ENCODE measurements around the gene PMS1. TPM values are rescaled to one million over a fixed set of nuclear protein-coding genes. Genes with fewer than 3 reads are reported as not detected.
"Not testable (repeated sequence)": the region's sequence is repeated elsewhere in the genome, so short reads cannot be mapped to it uniquely, and the experiment has no call there.

Gene PMS1
- total RNA-seq, 1 experiment from 2014 or later = 28.0 TPM

- Histone ChIP-seq H3K27me3 (ENCODE audit: control insufficient read depth, insufficient read depth, low read length) (no peaks in the 10 kb centered on the region), H3K4me3 (ENCODE audit: insufficient read depth, low read depth, low read length) (no peak overlapping the region)
- no peak for DNase-seq
Measured at GRCh38 chr2:189866296-189866695, 82.0 kb downstream of the PMS1 start.

GRCh38 chr2:189868896-189869295 lies 84.6 kb downstream of the PMS1 start:
- no peak for DNase-seq
- H3K4me3 ChIP-seq (ENCODE audit: insufficient read depth, low read depth, low read length) = no peak overlapping the region
- peaks cover 2% of the 10 kb centered on the region; the same call in 1 of the 2 replicates for H3K36me3 ChIP-seq (replicated peaks; ENCODE audit: control insufficient read depth, insufficient read depth, low read length)
- no peaks in the 10 kb centered on the region for H3K27me3 ChIP-seq (ENCODE audit: control insufficient read depth, insufficient read depth, low read length)

More at GRCh38 chr2:189866296-189866695, 82.0 kb downstream of the PMS1 start:
- no peaks in the 10 kb centered on the region; the same call in none of the 2 replicates for H3K36me3 ChIP-seq (replicated peaks; ENCODE audit: control insufficient read depth, insufficient read depth, low read length)

- H3K36me3 ChIP-seq (replicated peaks; ENCODE audit: control insufficient read depth, insufficient read depth, low read length) = peaks cover 2% of the 10 kb centered on the region; the same call in 1 of the 2 replicates
- no peak overlapping the region for H3K4me3 ChIP-seq (ENCODE audit: insufficient read depth, low read depth, low read length)
- DNase-seq = no peak
- no peaks in the 10 kb centered on the region for H3K27me3 ChIP-seq (ENCODE audit: control insufficient read depth, insufficient read depth, low read length)
Measured at GRCh38 chr2:189870381-189871085, 86.3 kb downstream of the PMS1 start.

- Histone ChIP-seq H3K36me3 (replicated peaks; ENCODE audit: control insufficient read depth, insufficient read depth, low read length) (peaks cover 2% of the 10 kb centered on the region; the same call in 1 of the 2 replicates), H3K27me3 (ENCODE audit: control insufficient read depth, insufficient read depth, low read length) (no peaks in the 10 kb centered on the region), H3K4me3 (ENCODE audit: insufficient read depth, low read depth, low read length) (no peak overlapping the region)
- no peak for DNase-seq
Measured at GRCh38 chr2:189873696-189874095, 89.4 kb downstream of the PMS1 start.

GRCh38 chr2:189874586-189875320 lies 90.5 kb downstream of the PMS1 start:
- DNase-seq = no peak
- peaks cover 2% of the 10 kb centered on the region; the same call in 1 of the 2 replicates for H3K36me3 ChIP-seq (replicated peaks; ENCODE audit: control insufficient read depth, insufficient read depth, low read length)
- H3K4me3 ChIP-seq (ENCODE audit: insufficient read depth, low read depth, low read length) = no peak overlapping the region
- H3K27me3 ChIP-seq (ENCODE audit: control insufficient read depth, insufficient read depth, low read length) = no peaks in the 10 kb centered on the region

GRCh38 chr2:189876271-189876670 lies 92.0 kb downstream of the PMS1 start:
- no peak overlapping the region for H3K4me3 ChIP-seq (ENCODE audit: insufficient read depth, low read depth, low read length)
- H3K36me3 ChIP-seq (replicated peaks; ENCODE audit: control insufficient read depth, insufficient read depth, low read length) = peaks cover 2% of the 10 kb centered on the region; the same call in 1 of the 2 replicates
- DNase-seq = no peak
- no peaks in the 10 kb centered on the region for H3K27me3 ChIP-seq (ENCODE audit: control insufficient read depth, insufficient read depth, low read length)

GRCh38 chr2:189879716-189880081 lies 95.4 kb downstream of the PMS1 start:
- no peak for DNase-seq
- H3K36me3 ChIP-seq (replicated peaks; ENCODE audit: control insufficient read depth, insufficient read depth, low read length) = no peaks in the 10 kb centered on the region
- no peaks in the 10 kb centered on the region for H3K27me3 ChIP-seq (ENCODE audit: control insufficient read depth, insufficient read depth, low read length)
- H3K4me3 ChIP-seq (ENCODE audit: insufficient read depth, low read depth, low read length) = peak overlapping the region; percentile 8; the same call in 1 of the 2 replicates

GRCh38 chr2:189880429-189880828 lies 96.2 kb downstream of the PMS1 start:
- no peaks in the 10 kb centered on the region for H3K27me3 ChIP-seq (ENCODE audit: control insufficient read depth, insufficient read depth, low read length)
- no peak overlapping the region for H3K4me3 ChIP-seq (ENCODE audit: insufficient read depth, low read depth, low read length)
- DNase-seq = no peak
- no peaks in the 10 kb centered on the region for H3K36me3 ChIP-seq (replicated peaks; ENCODE audit: control insufficient read depth, insufficient read depth, low read length)

GRCh38 chr2:189880832-189881492 lies 96.7 kb downstream of the PMS1 start:
- Histone ChIP-seq H3K36me3 (replicated peaks; ENCODE audit: control insufficient read depth, insufficient read depth, low read length) (no peaks in the 10 kb centered on the region), H3K27me3 (ENCODE audit: control insufficient read depth, insufficient read depth, low read length) (no peaks in the 10 kb centered on the region), H3K4me3 (ENCODE audit: insufficient read depth, low read depth, low read length) (no peak overlapping the region)
- no peak for DNase-seq

GRCh38 chr2:189885368-189885767 lies 101.1 kb downstream of the PMS1 start:
- Histone ChIP-seq H3K27me3 (ENCODE audit: control insufficient read depth, insufficient read depth, low read length) (no peaks in the 10 kb centered on the region), H3K4me3 (ENCODE audit: insufficient read depth, low read depth, low read length) (no peak overlapping the region), H3K36me3 (replicated peaks; ENCODE audit: control insufficient read depth, insufficient read depth, low read length) (no peaks in the 10 kb centered on the region)
- DNase-seq = no peak

GRCh38 chr2:189892546-189893294 lies 108.5 kb downstream of the PMS1 start:
- not testable (repeated sequence) for H3K4me3 ChIP-seq (ENCODE audit: insufficient read depth, low read depth, low read length); H3K36me3 ChIP-seq (replicated peaks; ENCODE audit: control insufficient read depth, insufficient read depth, low read length); H3K27me3 ChIP-seq (ENCODE audit: control insufficient read depth, insufficient read depth, low read length); DNase-seq

GRCh38 chr2:189896809-189897208 lies 112.6 kb downstream of the PMS1 start:
- H3K36me3 ChIP-seq (replicated peaks; ENCODE audit: control insufficient read depth, insufficient read depth, low read length) = no peaks in the 10 kb centered on the region
- DNase-seq = no peak
- no peaks in the 10 kb centered on the region for H3K27me3 ChIP-seq (ENCODE audit: control insufficient read depth, insufficient read depth, low read length)
- H3K4me3 ChIP-seq (ENCODE audit: insufficient read depth, low read depth, low read length) = no peak overlapping the region

GRCh38 chr2:189899101-189899500 lies 114.9 kb downstream of the PMS1 start:
- Histone ChIP-seq H3K4me3 (ENCODE audit: insufficient read depth, low read depth, low read length) (no peak overlapping the region), H3K36me3 (replicated peaks; ENCODE audit: control insufficient read depth, insufficient read depth, low read length) (no peaks in the 10 kb centered on the region), H3K27me3 (ENCODE audit: control insufficient read depth, insufficient read depth, low read length) (no peaks in the 10 kb centered on the region)
- no peak for DNase-seq

GRCh38 chr2:189900726-189901125 lies 116.5 kb downstream of the PMS1 start:
- DNase-seq = no peak
- Histone ChIP-seq H3K27me3 (ENCODE audit: control insufficient read depth, insufficient read depth, low read length) (no peaks in the 10 kb centered on the region), H3K36me3 (replicated peaks; ENCODE audit: control insufficient read depth, insufficient read depth, low read length) (no peaks in the 10 kb centered on the region), H3K4me3 (ENCODE audit: insufficient read depth, low read depth, low read length) (no peak overlapping the region)
